Esophagus squamous epithelium (tissue), 5 donors: ENCODE measurements around the gene GRAMD4. TPM values are rescaled to one million over a fixed set of nuclear protein-coding genes. Genes with fewer than 3 reads are reported as not detected.
"Not testable (repeated sequence)": the region's sequence is repeated elsewhere in the genome, so short reads cannot be mapped to it uniquely, and the experiment has no call there.

Experiments
- DNase-seq: peaks from one replicate; lab custom pipeline; 2025; lab: John Stamatoyannopoulos, UW
- H3K27ac ChIP-seq, 4 donors: fragments of 200-600 bp; sonication (generic); one replicate each; pipeline ENCODE4 v1.5.1; 2016 to 2019; ENCODE audit warnings: mild to moderate bottlenecking in 1 of 4
- H3K27me3 ChIP-seq, 4 donors: fragments of 200-600 bp; sonication (generic); 1 replicate in 3 of 4; 2 replicates in 1 of 4; pipeline versions ENCODE4 v1.5.1 to v1.6.0; 2017 to 2021; ENCODE audit warnings: antibody characterized with exemption in 1 of 4
- H3K36me3 ChIP-seq, 3 donors: fragments of 200-600 bp; sonication (generic); one replicate each; pipeline ENCODE4 v1.5.1; 2016 to 2019
- H3K4me1 ChIP-seq, 3 donors: fragments of 200-600 bp; sonication (generic); one replicate each; pipeline ENCODE4 v1.5.1; 2017 to 2019
- H3K4me3 ChIP-seq, 4 donors: fragments of 200-600 bp; sonication (generic); 1 replicate in 3 of 4; 2 replicates in 1 of 4; pipeline ENCODE4 v1.5.1; 2016 to 2019; ENCODE audit warnings: mild to moderate bottlenecking in 2 of 4, moderate library complexity in 1 of 4
- H3K9me3 ChIP-seq, 3 donors: fragments of 200-600 bp; sonication (generic); one replicate each; pipeline ENCODE4 v1.5.1; 2016 to 2019
- CTCF ChIP-seq, 6 experiments: fragments of 450-650 bp in 4 of 6; fragments of 200-600 bp in 2 of 6; sonication (generic) in 2 of 6; IDR thresholded peaks; one replicate each; pipeline ENCODE4 v1.5.1; 2016 to 2019; ENCODE audit warnings: antibody characterized with exemption in 6 of 6, mild to moderate bottlenecking in 4 of 6, moderate library complexity in 4 of 6
- POLR2A ChIP-seq, 4 donors: fragments of 450-650 bp; IDR thresholded peaks; one replicate each; pipeline ENCODE4 v1.6.1; 2017; ENCODE audit warnings: antibody characterized with exemption in 4 of 4, mild to moderate bottlenecking in 4 of 4, moderate library complexity in 3 of 4
- WGBS, 2 donors: methylation state at CpG; one replicate each; pipeline ENCODE4 v1.1.5; 2018; 5-methylcytosine and 5-hydroxymethylcytosine counted together
- intact Hi-C: fragments of 100-400 bp; cut with DNase I; formaldehyde crosslinking; loops from one replicate; pipeline ENCODE4 v1.15.0; 2022
- total RNA-seq, 4 donors: library from RNA; depleted of rRNA; stranded (reverse); fragments of >200 nt; gene quantifications; one replicate each; pipeline ENCODE4 v1.1.0, GENCODE V29; 2016
- donor health status: DM: yes; HTN: yes; CAD: no.

The GRAMD4 gene
- total RNA-seq, 4 donors from 2014 or later: 27.0 to 122 (median 33.3) TPM

- intact Hi-C loops: no loop called here
- H3K9me3 ChIP-seq: no peaks in the 10 kb centered on the region
- H3K27ac ChIP-seq: peak overlapping the region in 2 of 4 donors; percentile 3 to 11
- no peaks in the 10 kb centered on the region for H3K27me3 ChIP-seq
- peaks cover 2 to 53% (median 19%) of the 10 kb centered on the region in 3 donors for H3K4me1 ChIP-seq
- H3K4me3 ChIP-seq: no peak overlapping the region
- DNase-seq: no peak
- peaks cover 0 to under 1% (median 0%) of the 10 kb centered on the region in 3 donors for H3K36me3 ChIP-seq
- TF ChIP-seq POLR2A (IDR thresholded peaks at IDR 0.05): no peak
- no peak for TF ChIP-seq CTCF (IDR thresholded peaks at IDR 0.05)
- 55 to 81% methylated on average over 9 to 10 of the region's 10 CpGs for whole genome bisulfite sequencing, 2 donors
Observed at GRCh38 chr22:46646531-46647215, 26.5 kb downstream of the GRAMD4 start.

GRCh38 chr22:46648225-46648820 is 28.1 kb downstream of the GRAMD4 start:
- DNase-seq, H3K27me3 ChIP-seq, H3K9me3 ChIP-seq, H3K36me3 ChIP-seq, H3K27ac ChIP-seq, H3K4me3 ChIP-seq, intact Hi-C loops: not testable (repeated sequence)
- 88 to 96% methylated on average over 2 of the region's 2 CpGs for WGBS, 2 donors
- H3K4me1 ChIP-seq: peaks cover 15 to 60% (median 23%) of the 10 kb centered on the region in 3 donors

GRCh38 chr22:46649141-46650077 is 29.2 kb downstream of the GRAMD4 start:
- no peak for DNase-seq

GRCh38 chr22:46650078-46650810 is 30.1 kb downstream of the GRAMD4 start:
- Histone ChIP-seq H3K4me1 (peaks cover 25 to 79% (median 27%) of the 10 kb centered on the region in 3 donors), H3K4me3 (no peak overlapping the region), H3K36me3 (no peaks in the 10 kb centered on the region), H3K9me3 (no peaks in the 10 kb centered on the region), H3K27me3 (no peaks in the 10 kb centered on the region), H3K27ac (peak overlapping the region in 3 of 4 donors; percentile 25 to 66 (median 55))
- DNase-seq: no peak
- no peak for TF ChIP-seq CTCF (IDR thresholded peaks at IDR 0.05)
- TF ChIP-seq POLR2A (IDR thresholded peaks at IDR 0.05): no peak
- intact Hi-C loops: no loop called here
- 63 to 83% methylated on average over 4 to 14 of the region's 25 CpGs for WGBS, 2 donors

More at GRCh38 chr22:46649141-46650077, 29.2 kb downstream of the GRAMD4 start:
- no peaks in the 10 kb centered on the region for H3K9me3 ChIP-seq
- intact Hi-C loops: no loop called here
- TF ChIP-seq POLR2A (IDR thresholded peaks at IDR 0.05): no peak
- TF ChIP-seq CTCF (IDR thresholded peaks at IDR 0.05): no peak
- H3K27ac ChIP-seq: peak overlapping the region in 3 of 4 donors; percentile 25 to 66 (median 55)
- no peaks in the 10 kb centered on the region for H3K27me3 ChIP-seq
- H3K36me3 ChIP-seq: no peaks in the 10 kb centered on the region
- peaks cover 22 to 71% (median 27%) of the 10 kb centered on the region in 3 donors for H3K4me1 ChIP-seq
- 51 to 58% methylated on average over 18 to 24 of the region's 25 CpGs for WGBS, 2 donors
- H3K4me3 ChIP-seq: no peak overlapping the region

GRCh38 chr22:46651316-46651715 is 31.1 kb downstream of the GRAMD4 start:
- DNase-seq: no peak
- peaks cover 25 to 81% (median 25%) of the 10 kb centered on the region in 3 donors for H3K4me1 ChIP-seq
- peaks cover 0 to under 1% (median 0%) of the 10 kb centered on the region in 3 donors for H3K36me3 ChIP-seq
- TF ChIP-seq CTCF (IDR thresholded peaks at IDR 0.05): no peak
- TF ChIP-seq POLR2A (IDR thresholded peaks at IDR 0.05): no peak
- no peak overlapping the region for H3K27ac ChIP-seq
- WGBS, 2 donors: 89% methylated on average over 7 of the region's 16 CpGs; no CpG with 5 or more reads in 1 of the 2 donors
- no peak overlapping the region for H3K4me3 ChIP-seq
- intact Hi-C loops: no loop called here
- H3K9me3 ChIP-seq: no peaks in the 10 kb centered on the region
- no peaks in the 10 kb centered on the region for H3K27me3 ChIP-seq
